Measurements from ENCODE around the gene HASPIN. TPM values are rescaled to one million over a fixed set of nuclear protein-coding genes. Genes with fewer than 3 reads are reported as not detected.
A peak's percentile ranks its signal among the peaks of the same experiment; 100 is the strongest.

Gene HASPIN
- total RNA-seq, 1 donor from 2014 or later, result 2.3 TPM

- no peaks in the 10 kb centered on the region for H3K27me3 Mint-ChIP-seq (ENCODE audit: unreplicated experiment)
- no peak overlapping the region for H3K27ac Mint-ChIP-seq (ENCODE audit: unreplicated experiment)
- no peaks in the 10 kb centered on the region for H3K36me3 Mint-ChIP-seq (ENCODE audit: unreplicated experiment)
- H3K4me3 Mint-ChIP-seq (ENCODE audit: unreplicated experiment), result no peak overlapping the region
- no peak for DNase-seq
- no peak for TF ChIP-seq CTCF (IDR thresholded peaks at IDR 0.05; ENCODE audit: partially characterized antibody, unreplicated experiment)
- no peaks in the 10 kb centered on the region for H3K4me1 Mint-ChIP-seq (ENCODE audit: low read depth, unreplicated experiment)
- H3K9me3 Mint-ChIP-seq (ENCODE audit: unreplicated experiment), result peaks cover 1% of the 10 kb centered on the region
These were observed 8.4 kb upstream of the HASPIN start for GRCh38 chr17:3715296-3715695.

- peaks cover 6% of the 10 kb centered on the region for H3K9me3 Mint-ChIP-seq (ENCODE audit: unreplicated experiment)
- H3K4me3 Mint-ChIP-seq (ENCODE audit: unreplicated experiment), result no peak overlapping the region
- H3K27me3 Mint-ChIP-seq (ENCODE audit: unreplicated experiment), result no peaks in the 10 kb centered on the region
- H3K36me3 Mint-ChIP-seq (ENCODE audit: unreplicated experiment), result no peaks in the 10 kb centered on the region
- H3K4me1 Mint-ChIP-seq (ENCODE audit: low read depth, unreplicated experiment), result peaks cover 6% of the 10 kb centered on the region
- H3K27ac Mint-ChIP-seq (ENCODE audit: unreplicated experiment), result no peak overlapping the region
- no peak for TF ChIP-seq CTCF (IDR thresholded peaks at IDR 0.05; ENCODE audit: partially characterized antibody, unreplicated experiment)
- DNase-seq, result no peak
These were observed 5.5 kb upstream of the HASPIN start for GRCh38 chr17:3718201-3718600.

GRCh38 chr17:3719265-3719664 lies 4.4 kb upstream of the HASPIN start:
- Mint-ChIP-seq H3K27me3 (ENCODE audit: unreplicated experiment) (peaks cover 2% of the 10 kb centered on the region), H3K36me3 (ENCODE audit: unreplicated experiment) (no peaks in the 10 kb centered on the region), H3K9me3 (ENCODE audit: unreplicated experiment) (peaks cover 6% of the 10 kb centered on the region), H3K4me3 (ENCODE audit: unreplicated experiment) (no peak overlapping the region), H3K4me1 (ENCODE audit: low read depth, unreplicated experiment) (peaks cover 6% of the 10 kb centered on the region), H3K27ac (ENCODE audit: unreplicated experiment) (no peak overlapping the region)
- TF ChIP-seq CTCF (IDR thresholded peaks at IDR 0.05; ENCODE audit: partially characterized antibody, unreplicated experiment), result no peak
- no peak for DNase-seq

GRCh38 chr17:3722716-3723115 lies 987 bp upstream of the HASPIN start:
- Mint-ChIP-seq H3K4me3 (ENCODE audit: unreplicated experiment) (peak overlapping the region; percentile 95), H3K9me3 (ENCODE audit: unreplicated experiment) (peaks cover 6% of the 10 kb centered on the region), H3K27me3 (ENCODE audit: unreplicated experiment) (peaks cover 2% of the 10 kb centered on the region), H3K4me1 (ENCODE audit: low read depth, unreplicated experiment) (peaks cover 11% of the 10 kb centered on the region), H3K27ac (ENCODE audit: unreplicated experiment) (peak overlapping the region; percentile 88), H3K36me3 (ENCODE audit: unreplicated experiment) (no peaks in the 10 kb centered on the region)
- no peak for TF ChIP-seq CTCF (IDR thresholded peaks at IDR 0.05; ENCODE audit: partially characterized antibody, unreplicated experiment)
- DNase-seq, result no peak

GRCh38 chr17:3723188-3723555 lies 531 bp upstream of the HASPIN start:
- peak overlapping the region; percentile 95 for H3K4me3 Mint-ChIP-seq (ENCODE audit: unreplicated experiment)
- H3K9me3 Mint-ChIP-seq (ENCODE audit: unreplicated experiment), result peaks cover 6% of the 10 kb centered on the region
- peak overlapping the region; percentile 88 for H3K27ac Mint-ChIP-seq (ENCODE audit: unreplicated experiment)
- no peak for TF ChIP-seq CTCF (IDR thresholded peaks at IDR 0.05; ENCODE audit: partially characterized antibody, unreplicated experiment)
- H3K27me3 Mint-ChIP-seq (ENCODE audit: unreplicated experiment), result peaks cover 2% of the 10 kb centered on the region
- no peak for DNase-seq
- H3K36me3 Mint-ChIP-seq (ENCODE audit: unreplicated experiment), result no peaks in the 10 kb centered on the region
- peaks cover 11% of the 10 kb centered on the region for H3K4me1 Mint-ChIP-seq (ENCODE audit: low read depth, unreplicated experiment)

All from glutamatergic neuron (in vitro differentiated cells).